ENCODE results near the gene TIFAB.

DNA sequence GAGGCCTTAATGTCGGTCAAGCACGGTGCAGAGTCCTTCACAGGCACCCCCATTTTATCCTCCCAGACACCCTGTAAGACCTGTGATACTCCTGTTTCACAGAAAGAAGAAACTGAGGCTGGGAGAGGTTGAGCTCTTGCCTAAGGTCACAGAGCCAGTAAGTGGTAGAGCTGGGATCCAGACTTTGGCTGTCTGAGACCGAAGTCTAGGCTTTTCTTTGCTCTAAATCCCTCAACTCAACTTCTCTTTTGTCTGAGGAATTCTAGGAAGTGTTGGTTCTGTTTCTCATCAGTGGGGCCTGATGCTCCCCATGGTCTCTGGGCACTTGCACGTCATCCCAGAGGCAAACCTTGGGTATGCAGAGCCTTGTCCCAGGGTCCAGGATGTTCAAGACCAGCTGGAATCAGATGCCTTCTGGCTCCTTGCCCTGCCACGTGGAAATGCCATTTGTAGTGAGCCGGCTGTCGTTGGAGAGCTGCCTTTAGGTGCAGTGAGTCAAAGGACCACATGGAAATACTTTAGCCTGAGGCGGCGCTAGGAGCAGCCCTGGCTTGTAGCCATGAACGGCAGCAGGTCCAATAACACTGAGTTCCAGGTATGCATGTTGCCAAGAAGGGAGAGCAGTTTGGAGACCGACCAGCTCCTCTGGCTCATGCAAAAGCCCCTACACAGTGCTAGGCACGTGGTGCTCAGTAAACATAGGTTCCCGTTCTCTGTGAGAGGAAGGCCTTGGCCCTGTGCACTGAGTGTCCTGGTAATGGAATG lies 14.2 kb downstream of the TIFAB start:
- TF ChIP-seq, protein P1, sequence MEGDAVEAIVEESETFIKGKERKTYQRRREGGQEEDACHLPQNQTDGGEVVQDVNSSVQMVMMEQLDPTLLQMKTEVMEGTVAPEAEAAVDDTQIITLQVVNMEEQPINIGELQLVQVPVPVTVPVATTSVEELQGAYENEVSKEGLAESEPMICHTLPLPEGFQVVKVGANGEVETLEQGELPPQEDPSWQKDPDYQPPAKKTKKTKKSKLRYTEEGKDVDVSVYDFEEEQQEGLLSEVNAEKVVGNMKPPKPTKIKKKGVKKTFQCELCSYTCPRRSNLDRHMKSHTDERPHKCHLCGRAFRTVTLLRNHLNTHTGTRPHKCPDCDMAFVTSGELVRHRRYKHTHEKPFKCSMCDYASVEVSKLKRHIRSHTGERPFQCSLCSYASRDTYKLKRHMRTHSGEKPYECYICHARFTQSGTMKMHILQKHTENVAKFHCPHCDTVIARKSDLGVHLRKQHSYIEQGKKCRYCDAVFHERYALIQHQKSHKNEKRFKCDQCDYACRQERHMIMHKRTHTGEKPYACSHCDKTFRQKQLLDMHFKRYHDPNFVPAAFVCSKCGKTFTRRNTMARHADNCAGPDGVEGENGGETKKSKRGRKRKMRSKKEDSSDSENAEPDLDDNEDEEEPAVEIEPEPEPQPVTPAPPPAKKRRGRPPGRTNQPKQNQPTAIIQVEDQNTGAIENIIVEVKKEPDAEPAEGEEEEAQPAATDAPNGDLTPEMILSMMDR (IDR thresholded peaks at IDR 0.05) = no peak
- TF ChIP-seq POLR2AphosphoS5 (IDR thresholded peaks at IDR 0.05; ENCODE audit: low read depth, low read length) (no peak), TCF7L2 (IDR thresholded peaks at IDR 0.05; ENCODE audit: low read depth, low read length) (no peak)
